Breast epithelium (tissue), 4 donors: Measurements from ENCODE around the gene PIK3R5. TPM values are rescaled to one million over a fixed set of nuclear protein-coding genes. Genes with fewer than 3 reads are reported as not detected.

Experiments used
- DNase-seq, 2 donors: peaks; one replicate each; pipeline ENCODE4 v3.0.0-alpha.2; 2019; ENCODE audit warnings: low spot score in 2 of 2
- H3K27ac ChIP-seq, 2 donors: fragments of 200-600 bp; sonication (generic) in 1 of 2; one replicate each; pipeline ENCODE4 v1.5.1; 2016 to 2019; ENCODE audit warnings: mild to moderate bottlenecking in 1 of 2
- H3K27me3 ChIP-seq, 2 donors: fragments of 200-600 bp; sonication (generic) in 1 of 2; one replicate each; pipeline versions ENCODE4 v1.5.1 to v1.6.0; 2017 to 2019; ENCODE audit warnings: control low read depth in 1 of 2, mild to moderate bottlenecking in 1 of 2
- H3K36me3 ChIP-seq: fragments of 200-600 bp; one replicate; pipeline ENCODE4 v1.5.1; 2019
- H3K4me1 ChIP-seq, 2 donors: fragments of 200-600 bp; sonication (generic); one replicate each; pipeline ENCODE4 v1.5.1; 2016 to 2019; ENCODE audit warnings: control low read depth in 1 of 2
- H3K4me3 ChIP-seq, 3 donors: fragments of 200-600 bp; sonication (generic); 1 replicate in 2 of 3; 2 replicates in 1 of 3; pipeline ENCODE4 v1.5.1; 2016 to 2019; ENCODE audit warnings: mild to moderate bottlenecking in 3 of 3, moderate library complexity in 2 of 3
- H3K9me3 ChIP-seq, 2 donors: fragments of 200-600 bp; sonication (generic) in 1 of 2; one replicate each; pipeline ENCODE4 v1.5.1; 2016 to 2019; ENCODE audit warnings: control low read depth in 1 of 2
- POLR2A ChIP-seq: fragments of 450-650 bp; IDR thresholded peaks from one replicate; pipeline ENCODE4 v1.6.1; 2016; ENCODE audit warnings: antibody characterized with exemption, mild to moderate bottlenecking, moderate library complexity
- POLR2AphosphoS5 ChIP-seq, 3 donors: sonication (generic); formaldehyde crosslinking; IDR thresholded peaks; one replicate each; pipeline ENCODE4 v1.6.1; 2017; ENCODE audit warnings: antibody characterized with exemption in 3 of 3
- intact Hi-C: fragments of 100-400 bp; cut with DNase I; formaldehyde crosslinking; loops from one replicate; pipeline ENCODE4 v1.15.1; 2023; ENCODE audit warnings: low total_unique reads
- total RNA-seq, 3 donors: library from RNA; depleted of rRNA; stranded (reverse); fragments of >200 nt; gene quantifications; one replicate each; pipeline ENCODE4 v1.1.0, GENCODE V29; 2016
- TF ChIP-seq, protein P1 (sequence below), 3 donors: fragments of 450-650 bp; IDR thresholded peaks; one replicate each; pipeline ENCODE4 v1.5.1; 2016 to 2017; ENCODE audit warnings: antibody characterized with exemption in 3 of 3, mild to moderate bottlenecking in 3 of 3, moderate library complexity in 3 of 3

The PIK3R5 gene
- 10 to 100 TPM in 2 of 3 donors, 1 to 10 TPM in 1; 9.8 to 28.6 (median 12.3) TPM for total RNA-seq

DNA sequence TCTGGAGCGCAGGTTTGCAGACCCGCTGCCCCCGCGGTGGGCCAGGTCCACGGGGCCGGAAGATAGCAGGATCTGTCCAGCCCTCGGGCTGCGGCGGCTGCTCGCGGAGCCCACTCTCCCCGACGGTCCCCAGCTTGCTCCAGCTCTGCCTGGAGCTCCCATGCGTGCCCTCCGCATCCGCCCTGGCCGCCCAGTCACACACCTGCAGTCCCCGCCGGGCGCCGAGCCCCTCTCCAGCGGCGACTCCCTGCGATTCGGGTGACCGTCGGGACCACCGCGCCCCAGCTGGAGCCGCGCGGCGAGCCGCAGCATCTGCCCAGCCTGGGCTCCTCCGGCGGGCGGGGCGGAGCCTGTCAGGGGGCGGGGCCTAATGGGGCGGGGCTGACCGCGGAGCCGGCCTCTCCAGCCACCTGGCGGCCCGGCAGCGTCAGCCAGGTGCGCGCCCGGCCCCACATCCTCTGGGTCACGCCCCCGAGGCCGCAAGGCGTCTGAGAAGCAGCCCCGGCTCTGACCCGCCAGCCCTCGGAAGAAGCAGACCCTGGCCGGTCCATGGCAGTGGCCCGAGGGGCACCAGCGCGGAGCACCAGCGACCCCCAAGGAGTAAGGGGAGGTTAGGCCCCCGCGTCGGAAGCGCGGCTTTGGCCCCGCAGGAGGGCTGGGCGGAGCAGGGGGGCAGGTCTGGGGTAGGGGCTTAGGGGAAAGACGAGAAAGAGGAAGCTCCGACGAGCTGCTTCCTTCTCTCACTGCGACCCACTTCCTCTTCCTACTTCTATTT, at the start of gene PIK3R5:
Gene PIK3R5, minus strand, starts transcription at position 314 of the 775 bp plus-strand sequence. CDS start 54,213 bp downstream, outside the sequence.
- Histone ChIP-seq H3K27me3 (peaks cover 6 to 28% of the 10 kb centered on the region in 2 donors), H3K9me3 (no peaks in the 10 kb centered on the region), H3K27ac (peak within 1 kb of the TSS in 1 of 2 donors; percentile 43), H3K36me3 (no peaks in the 10 kb centered on the region), H3K4me3 (peak within 1 kb of the TSS; percentile 42 to 56 (median 52)), H3K4me1 (no peaks in the 10 kb centered on the region)
- TF ChIP-seq POLR2A, result no peak
- TF ChIP-seq, protein P1, sequence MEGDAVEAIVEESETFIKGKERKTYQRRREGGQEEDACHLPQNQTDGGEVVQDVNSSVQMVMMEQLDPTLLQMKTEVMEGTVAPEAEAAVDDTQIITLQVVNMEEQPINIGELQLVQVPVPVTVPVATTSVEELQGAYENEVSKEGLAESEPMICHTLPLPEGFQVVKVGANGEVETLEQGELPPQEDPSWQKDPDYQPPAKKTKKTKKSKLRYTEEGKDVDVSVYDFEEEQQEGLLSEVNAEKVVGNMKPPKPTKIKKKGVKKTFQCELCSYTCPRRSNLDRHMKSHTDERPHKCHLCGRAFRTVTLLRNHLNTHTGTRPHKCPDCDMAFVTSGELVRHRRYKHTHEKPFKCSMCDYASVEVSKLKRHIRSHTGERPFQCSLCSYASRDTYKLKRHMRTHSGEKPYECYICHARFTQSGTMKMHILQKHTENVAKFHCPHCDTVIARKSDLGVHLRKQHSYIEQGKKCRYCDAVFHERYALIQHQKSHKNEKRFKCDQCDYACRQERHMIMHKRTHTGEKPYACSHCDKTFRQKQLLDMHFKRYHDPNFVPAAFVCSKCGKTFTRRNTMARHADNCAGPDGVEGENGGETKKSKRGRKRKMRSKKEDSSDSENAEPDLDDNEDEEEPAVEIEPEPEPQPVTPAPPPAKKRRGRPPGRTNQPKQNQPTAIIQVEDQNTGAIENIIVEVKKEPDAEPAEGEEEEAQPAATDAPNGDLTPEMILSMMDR (IDR thresholded peaks at IDR 0.05), result no peak
- TF ChIP-seq POLR2AphosphoS5 (IDR thresholded peaks at IDR 0.05), result no peak
- intact Hi-C loops, result no loop called here
- DNase-seq, result no peak

DNA sequence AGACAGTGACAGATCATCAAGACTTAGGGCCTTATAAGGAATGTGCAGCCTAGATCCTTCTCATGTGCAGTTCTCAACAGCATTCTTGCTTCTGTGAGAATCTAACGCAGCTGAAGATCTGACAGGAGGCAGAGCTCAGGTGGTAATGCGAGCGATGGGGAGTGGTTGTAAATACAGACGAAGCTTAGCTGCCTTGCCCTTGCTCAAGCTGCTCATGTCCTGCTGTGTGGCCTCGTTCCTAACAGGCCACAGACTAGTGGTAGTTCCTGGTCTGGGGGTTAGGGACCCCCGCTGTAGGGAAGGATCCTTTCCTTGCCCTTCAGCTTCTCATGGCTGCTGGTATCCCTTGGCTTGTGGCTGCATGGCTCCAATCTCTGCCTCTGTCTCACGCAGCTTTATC, 45.5 kb upstream of the PIK3R5 start:
- no peak for DNase-seq
- intact Hi-C loops, result no loop called here
- H3K27me3 ChIP-seq, result peaks cover 0 to 7% of the 10 kb centered on the region in 2 donors
- H3K9me3 ChIP-seq, result no peaks in the 10 kb centered on the region
- H3K4me3 ChIP-seq, result no peak overlapping the region
- no peaks in the 10 kb centered on the region for H3K4me1 ChIP-seq
- H3K36me3 ChIP-seq, result no peaks in the 10 kb centered on the region
- H3K27ac ChIP-seq, result no peak overlapping the region
- TF ChIP-seq POLR2AphosphoS5 (IDR thresholded peaks at IDR 0.05) (no peak), POLR2A (no peak)
- TF ChIP-seq, protein P1 (IDR thresholded peaks at IDR 0.05), result no peak

GRCh38 chr17:9009737-9010136, 44.2 kb upstream of the PIK3R5 start:
- TF ChIP-seq POLR2A, result no peak
- no peak for TF ChIP-seq POLR2AphosphoS5 (IDR thresholded peaks at IDR 0.05)
- TF ChIP-seq, protein P1 (IDR thresholded peaks at IDR 0.05), result no peak
- Histone ChIP-seq H3K27ac (no peak overlapping the region), H3K4me1 (no peaks in the 10 kb centered on the region), H3K27me3 (peaks cover 0 to 20% of the 10 kb centered on the region in 2 donors), H3K36me3 (no peaks in the 10 kb centered on the region), H3K9me3 (no peaks in the 10 kb centered on the region), H3K4me3 (no peak overlapping the region)
- intact Hi-C loops, result no loop called here
- DNase-seq, result no peak

- Histone ChIP-seq H3K36me3 (no peaks in the 10 kb centered on the region), H3K4me3 (no peak overlapping the region), H3K4me1 (no peaks in the 10 kb centered on the region), H3K27ac (no peak overlapping the region), H3K27me3 (peaks cover 0 to 22% of the 10 kb centered on the region in 2 donors), H3K9me3 (no peaks in the 10 kb centered on the region)
- TF ChIP-seq, protein P1 (IDR thresholded peaks at IDR 0.05), result no peak
- no peak for TF ChIP-seq POLR2AphosphoS5 (IDR thresholded peaks at IDR 0.05)
- no peak for TF ChIP-seq POLR2A
- intact Hi-C loops, result no loop called here
- no peak for DNase-seq
These were observed 43.6 kb upstream of the PIK3R5 start for GRCh38 chr17:9009096-9009495.

GRCh38 chr17:9007052-9007714, 41.7 kb upstream of the PIK3R5 start:
- TF ChIP-seq, protein P1 (IDR thresholded peaks at IDR 0.05), result no peak
- TF ChIP-seq POLR2A (no peak), POLR2AphosphoS5 (IDR thresholded peaks at IDR 0.05) (no peak)
- H3K9me3 ChIP-seq, result no peaks in the 10 kb centered on the region
- H3K27ac ChIP-seq, result no peak overlapping the region
- no peaks in the 10 kb centered on the region for H3K36me3 ChIP-seq
- H3K4me3 ChIP-seq, result no peak overlapping the region
- H3K4me1 ChIP-seq, result peaks cover 0 to 11% of the 10 kb centered on the region in 2 donors
- intact Hi-C loops, result no loop called here
- peaks cover 0 to 38% of the 10 kb centered on the region in 2 donors for H3K27me3 ChIP-seq
- DNase-seq, result no peak
